GM19351 (cell line): ENCODE results near the gene TRIM43B.
"Not testable (repeated sequence)": the region's sequence is repeated elsewhere in the genome, so short reads cannot be mapped to it uniquely, and the experiment has no call there.

ENCODE experiments used
- ATAC-seq: cut with Tn5 transposase; IDR thresholded peaks from one replicate; pipeline ENCODE4 v1.9.1; 2021; ENCODE audit warnings: mild to moderate bottlenecking, moderate library complexity; ENCODE audit not compliant: unreplicated experiment

Gene TRIM43B

GRCh38 chr2:95434507-95435076, 50.0 kb downstream of the TRIM43B start:
- ATAC-seq, result not testable (repeated sequence)

- not testable (repeated sequence) for ATAC-seq
These were observed 50.6 kb downstream of the TRIM43B start for GRCh38 chr2:95433973-95434372.

- ATAC-seq, result not testable (repeated sequence)
These were observed 51.2 kb downstream of the TRIM43B start for GRCh38 chr2:95433373-95433772.

GRCh38 chr2:95429748-95430467, 54.6 kb downstream of the TRIM43B start:
- ATAC-seq, result not testable (repeated sequence)

GRCh38 chr2:95427196-95427867, 57.2 kb downstream of the TRIM43B start:
- ATAC-seq, result not testable (repeated sequence)
